Ureter (tissue), 1 donor: Measurements from ENCODE around the gene VPS37D. TPM values are rescaled to one million over a fixed set of nuclear protein-coding genes. Genes with fewer than 3 reads are reported as not detected.

Experiments
- DNase-seq: peaks from one replicate; pipeline ENCODE4 v3.0.0-alpha.2; 2020; ENCODE audit warnings: low spot score
- total RNA-seq: library from RNA; stranded (reverse); gene quantifications from one replicate; pipeline ENCODE4 v1.2.4, GENCODE V29; 2023
- donor health status: DM: yes; HTN: yes; CAD: no.

VPS37D gene
- total RNA-seq, 1 donor from 2014 or later, result 0.86 TPM

DNA sequence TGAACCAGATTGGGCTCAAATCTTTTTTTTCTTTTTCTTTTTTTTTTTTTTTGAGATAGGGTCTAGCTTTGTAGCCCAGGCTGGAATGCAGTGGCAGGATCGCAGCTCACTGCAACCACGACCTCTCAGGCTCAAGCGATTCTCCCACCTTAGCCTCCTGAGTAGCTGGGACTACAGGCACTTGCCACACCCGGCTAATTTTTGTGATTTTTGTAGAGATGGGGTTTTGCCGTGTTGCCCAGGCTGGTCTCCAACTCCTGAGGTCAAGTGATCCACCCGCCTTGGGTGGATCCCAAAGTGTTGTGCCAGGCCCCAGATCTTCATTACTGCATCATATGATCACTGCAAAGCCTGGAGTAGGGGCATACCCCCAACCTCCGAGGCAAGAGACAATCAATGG lies 12.9 kb downstream of the VPS37D start:
- no peak for DNase-seq

DNA sequence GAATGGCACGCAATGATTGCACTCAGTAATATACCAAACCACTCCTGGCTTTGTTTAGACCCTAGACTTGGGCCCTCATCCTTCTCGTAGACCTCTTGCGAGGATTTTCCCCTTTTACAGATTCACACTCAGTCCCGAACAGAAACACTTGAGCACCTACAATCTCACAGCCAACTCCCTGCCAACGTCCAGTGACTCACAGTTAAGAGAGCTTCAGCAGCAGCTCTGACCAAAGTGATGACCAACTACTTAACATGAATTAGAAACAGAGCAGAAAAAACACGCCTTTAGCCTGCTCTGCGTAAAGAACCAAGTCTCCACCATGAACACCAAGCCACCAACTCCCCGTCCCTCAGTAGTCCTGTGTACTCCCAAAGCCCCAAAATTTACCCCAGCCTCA lies 13.4 kb downstream of the VPS37D start:
- DNase-seq, result no peak

GRCh38 chr7:73682745-73683055 lies 15.1 kb downstream of the VPS37D start:
- no peak for DNase-seq

- peak; percentile 99 for DNase-seq
These were observed 15.6 kb downstream of the VPS37D start, which contains the start of the genes BUD23 and DNAJC30 for GRCh38 chr7:73683056-73683787. BUD23 (plus strand) TSS chr7:73683597; CDS start chr7:73683626, 29 bp downstream. DNAJC30 (minus strand) TSS chr7:73683453; CDS start chr7:73683423, 30 bp downstream.

- no peak for DNase-seq
These were observed 16.4 kb downstream of the VPS37D start for GRCh38 chr7:73683788-73684693.

DNA sequence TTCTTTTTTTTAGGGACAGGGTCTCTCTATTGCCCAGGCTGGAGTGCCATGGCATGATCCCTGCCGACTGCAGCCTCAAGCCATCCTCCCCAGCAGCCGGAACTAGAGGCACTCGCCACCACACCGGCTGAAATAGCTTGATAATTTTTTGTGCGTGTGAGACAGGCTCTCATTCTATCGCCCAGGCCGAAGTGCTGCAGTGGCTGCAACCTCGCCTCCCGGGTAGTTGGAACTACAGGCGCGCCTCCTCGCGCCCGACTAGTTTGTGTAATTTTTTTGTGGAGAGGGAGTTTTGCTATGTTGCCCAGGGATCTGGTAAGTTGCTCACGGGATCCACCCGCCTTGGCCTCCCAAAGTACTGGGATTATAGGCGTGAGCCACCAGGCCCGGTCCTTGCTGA lies 17.7 kb downstream of the VPS37D start:
- DNase-seq, result no peak

DNA sequence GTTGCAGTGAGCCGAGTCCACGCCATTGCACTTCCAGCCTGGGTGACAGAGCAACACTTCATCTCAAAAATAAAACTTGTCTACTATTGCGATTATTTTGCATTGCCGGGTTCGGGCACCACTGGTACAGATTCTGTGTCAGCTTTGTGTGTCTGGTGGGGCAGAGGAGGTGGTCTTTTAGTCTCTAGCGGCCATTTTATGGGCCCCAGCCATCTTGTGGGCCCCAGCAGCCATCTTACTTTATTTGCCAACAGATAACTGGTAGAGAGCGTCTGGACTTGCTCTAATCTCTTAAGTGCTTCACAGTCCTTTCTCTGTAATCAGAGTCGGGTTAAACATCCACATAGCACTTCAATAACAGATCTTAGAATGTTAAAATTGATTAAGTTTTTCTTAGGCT lies 20.7 kb downstream of the VPS37D start:
- DNase-seq, result no peak

- no peak for DNase-seq
These were observed 23.0 kb downstream of the VPS37D start for GRCh38 chr7:73690646-73691045.

DNA sequence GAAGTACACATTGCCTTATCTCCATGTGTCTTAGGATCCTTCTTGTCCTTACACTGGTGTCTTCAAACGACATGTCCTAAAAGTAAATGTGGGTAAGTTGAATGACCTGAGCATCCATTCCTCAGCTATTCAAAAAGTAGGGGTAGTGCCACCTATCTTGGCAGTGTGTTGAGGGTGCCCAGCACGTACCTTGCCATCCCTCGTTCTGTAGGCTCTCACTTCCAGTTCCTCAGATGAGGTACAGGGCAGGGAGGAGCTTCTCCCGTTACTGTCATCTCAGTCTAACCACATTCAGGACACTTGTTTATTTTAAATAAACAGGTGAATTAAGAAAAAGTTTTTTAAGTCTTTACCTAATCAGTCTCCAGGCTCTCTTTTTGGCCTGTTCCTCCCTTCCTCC lies 28.7 kb downstream of the VPS37D start:
- DNase-seq, result no peak

GRCh38 chr7:73698410-73698809 lies 30.8 kb downstream of the VPS37D start:
- no peak for DNase-seq

GRCh38 chr7:73699370-73700068 lies 31.9 kb downstream of the VPS37D start:
- no peak for DNase-seq

DNA sequence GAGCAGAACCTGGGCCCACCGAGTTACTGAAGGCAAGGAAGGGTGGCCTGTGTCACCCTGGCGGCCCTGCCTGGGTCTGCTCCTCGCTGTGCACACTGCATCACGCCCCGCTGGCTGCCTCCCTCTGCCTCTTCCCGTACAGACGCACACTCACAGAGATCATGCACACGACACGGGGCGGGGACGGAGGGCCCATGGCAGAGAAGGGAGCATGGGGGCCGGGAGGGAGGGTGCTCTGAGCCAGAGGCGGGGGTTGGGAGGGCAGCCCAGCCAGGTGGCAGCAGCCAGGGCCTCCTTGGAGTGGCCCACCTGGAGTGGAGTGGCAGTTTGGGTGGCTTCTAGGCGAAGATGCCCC lies 32.4 kb downstream of the VPS37D start:
- DNase-seq, result no peak

GRCh38 chr7:73700581-73701134 lies 33.0 kb downstream of the VPS37D start:
- DNase-seq, result no peak

DNA sequence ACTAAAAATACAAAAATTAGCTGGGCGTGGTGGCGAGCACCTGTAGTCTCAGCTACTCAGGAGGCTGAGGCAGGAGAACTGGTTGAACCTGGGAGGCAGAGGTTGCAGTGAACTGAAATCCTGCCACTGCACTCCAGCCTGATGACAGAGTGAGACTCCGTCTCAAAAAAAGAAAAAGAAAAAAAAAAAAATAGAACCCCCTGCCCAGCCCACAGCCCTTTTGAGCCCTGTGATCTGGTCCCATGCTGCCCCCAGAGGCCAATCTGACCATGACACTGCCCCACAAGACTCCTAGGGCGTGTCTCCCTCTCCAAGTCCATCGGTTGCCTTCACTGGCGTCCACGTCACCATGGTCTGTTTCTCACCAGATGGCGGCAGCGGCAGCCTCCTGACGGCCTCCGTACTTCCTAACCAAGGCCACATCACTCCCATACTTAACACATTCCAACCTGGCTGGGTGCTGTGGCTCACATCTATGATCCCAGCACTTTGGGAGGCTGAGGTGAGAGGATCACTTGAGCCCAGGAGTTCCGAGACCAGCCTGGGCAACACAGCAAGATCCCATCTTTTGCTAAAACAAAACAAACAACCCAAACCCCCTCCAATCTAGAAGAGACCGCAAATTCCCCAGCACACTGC lies 33.8 kb downstream of the VPS37D start:
- DNase-seq, result no peak

DNA sequence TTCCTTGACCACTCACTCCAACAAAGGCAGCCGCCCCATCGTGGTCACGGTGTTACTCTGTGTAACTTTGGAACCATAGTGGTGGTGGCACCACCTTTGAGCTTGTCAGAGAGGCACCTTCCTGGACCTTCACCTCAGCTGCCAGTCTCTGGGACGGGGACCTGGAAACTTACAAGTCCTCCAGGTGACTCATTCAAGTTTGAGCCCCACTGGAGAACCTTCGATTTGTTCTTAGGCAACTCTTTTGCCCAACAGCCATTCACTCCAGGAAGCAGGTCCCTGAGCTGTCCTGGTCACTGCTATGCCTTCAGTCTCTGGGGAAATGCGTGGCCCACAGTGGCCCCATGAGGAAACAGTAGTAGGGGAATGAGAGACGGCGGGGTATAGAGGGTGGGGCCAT lies 34.6 kb downstream of the VPS37D start:
- DNase-seq, result no peak

GRCh38 chr7:73702665-73703064 lies 35.0 kb downstream of the VPS37D start:
- DNase-seq, result no peak

GRCh38 chr7:73703225-73703624 lies 35.6 kb downstream of the VPS37D start:
- DNase-seq, result no peak

DNA sequence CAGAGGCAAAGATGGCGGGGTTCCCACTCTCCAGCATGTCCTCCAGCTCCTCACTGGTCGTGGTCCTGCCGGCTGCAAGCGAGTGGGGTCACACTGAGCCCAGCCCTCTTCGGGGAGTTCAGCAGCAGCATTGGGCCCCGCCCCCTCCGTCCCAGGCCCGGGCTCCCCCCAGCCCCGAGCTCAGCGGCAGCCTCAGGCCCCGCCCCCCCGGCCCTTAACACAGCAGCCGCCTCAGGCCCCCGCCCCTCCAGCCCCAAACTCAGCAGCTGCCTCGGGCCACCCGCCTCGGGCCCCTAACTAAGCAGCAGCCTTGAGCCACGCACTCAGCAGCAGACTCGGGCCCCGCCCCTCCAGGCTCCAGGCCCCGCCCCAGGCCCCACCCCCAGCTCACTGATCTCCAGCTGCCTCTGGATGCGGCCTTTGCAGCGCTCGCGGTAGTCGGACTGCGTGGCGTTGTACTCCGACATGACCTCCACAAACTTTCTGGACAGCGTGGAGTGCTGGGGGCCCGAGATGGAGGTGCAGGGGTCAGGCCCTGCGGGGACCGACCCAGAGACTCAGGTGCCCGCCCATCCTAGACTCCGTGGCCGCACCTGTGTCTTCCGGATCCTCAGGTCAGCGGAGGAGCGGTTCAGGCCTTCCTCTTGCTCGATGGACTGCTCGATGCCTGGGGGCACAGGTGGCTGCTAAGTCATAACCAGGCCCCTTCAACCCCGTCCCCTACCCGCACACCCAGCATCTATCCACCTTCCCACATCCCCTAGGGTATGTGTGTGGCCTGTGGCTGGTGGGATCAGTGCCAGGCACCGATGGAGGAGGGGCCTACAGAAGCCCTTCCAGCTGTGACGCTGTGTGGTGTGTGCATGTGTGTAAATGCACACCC lies 36.4 kb downstream of the VPS37D start:
- peak; percentile 63 for DNase-seq

GRCh38 chr7:73704640-73705550 lies 37.3 kb downstream of the VPS37D start:
- no peak for DNase-seq

DNA sequence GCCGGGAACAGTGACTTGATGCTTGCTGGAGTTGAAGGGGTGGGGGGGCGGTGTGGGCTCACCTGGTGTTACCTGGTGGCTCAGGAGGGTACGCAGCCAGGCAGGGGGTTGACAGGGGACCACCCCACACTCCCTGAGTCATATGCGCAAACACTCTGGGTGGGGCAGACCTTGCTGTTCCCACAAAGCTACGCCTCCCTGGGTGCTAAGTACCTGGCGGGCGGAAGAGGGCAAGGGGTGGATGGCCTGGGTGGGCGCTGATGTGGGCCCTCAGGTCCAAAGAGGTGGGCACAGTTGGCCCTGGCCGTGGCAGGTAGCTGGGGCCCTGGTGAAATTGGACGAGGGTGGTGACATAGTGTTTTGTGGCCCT lies 37.9 kb downstream of the VPS37D start:
- no peak for DNase-seq
